ENCODE measurements around the gene UBE2V1. TPM values are rescaled to one million over a fixed set of nuclear protein-coding genes. Genes with fewer than 3 reads are reported as not detected.
A peak's percentile ranks its signal among the peaks of the same experiment; 100 is the strongest.
"Not testable (repeated sequence)": the region's sequence is repeated elsewhere in the genome, so short reads cannot be mapped to it uniquely, and the experiment has no call there.

UBE2V1 gene
- total RNA-seq, 1 donor from 2014 or later = 77.1 TPM

GRCh38 chr20:50083034-50083433 is 29.9 kb downstream of the UBE2V1 start:
- peak overlapping the region; percentile 87 for H3K27ac ChIP-seq (replicated peaks)
- no peak for TF ChIP-seq CTCF (IDR thresholded peaks at IDR 0.05; ENCODE audit: borderline replicate concordance)
- DNase-seq = no peak
- intact Hi-C loops (cut with micrococcal nuclease) = no loop called here
- peaks cover 64% of the 10 kb centered on the region for H3K4me1 ChIP-seq
- peaks cover 7% of the 10 kb centered on the region for H3K36me3 ChIP-seq
- H3K27me3 ChIP-seq (ENCODE audit: low read depth) = no peaks in the 10 kb centered on the region
- no peak overlapping the region for H3K4me3 ChIP-seq
- H3K9me3 ChIP-seq (replicated peaks) = no peaks in the 10 kb centered on the region

DNA sequence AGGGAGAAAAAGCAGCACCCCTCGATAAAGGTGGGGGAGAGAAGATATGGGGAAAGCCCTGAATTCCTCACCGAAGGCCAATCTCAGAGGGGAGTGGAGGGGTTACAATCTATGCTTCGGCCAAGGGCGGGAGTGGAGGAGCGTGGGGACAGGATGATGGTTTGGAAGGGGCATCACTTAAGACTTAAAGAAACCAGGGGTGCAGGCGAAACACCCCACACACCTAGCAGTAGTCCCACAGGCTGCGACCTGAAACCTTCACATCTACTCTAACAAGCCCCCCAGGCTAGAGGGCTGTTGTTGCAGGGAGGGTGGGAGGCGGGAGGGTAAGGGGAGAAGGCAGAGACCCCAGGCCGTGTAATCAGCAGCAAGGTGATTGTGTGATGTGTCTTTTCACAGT is 30.9 kb downstream of the UBE2V1 start:
- Histone ChIP-seq H3K4me1 (peaks cover 61% of the 10 kb centered on the region), H3K27ac (replicated peaks) (peak overlapping the region; percentile 87), H3K4me3 (peak overlapping the region; percentile 51)
- intact Hi-C loops (cut with micrococcal nuclease); H3K9me3 ChIP-seq (replicated peaks); H3K36me3 ChIP-seq; DNase-seq; H3K27me3 ChIP-seq (ENCODE audit: low read depth): not testable (repeated sequence)

- no peak for TF ChIP-seq CTCF (IDR thresholded peaks at IDR 0.05; ENCODE audit: borderline replicate concordance)
- H3K27me3 ChIP-seq (ENCODE audit: low read depth) = no peaks in the 10 kb centered on the region
- H3K4me1 ChIP-seq = peaks cover 44% of the 10 kb centered on the region
- H3K4me3 ChIP-seq = no peak overlapping the region
- no peak for DNase-seq
- intact Hi-C loops (cut with micrococcal nuclease) = no loop called here
- no peaks in the 10 kb centered on the region for H3K36me3 ChIP-seq
- H3K9me3 ChIP-seq (replicated peaks) = no peaks in the 10 kb centered on the region
- peak overlapping the region; percentile 67 for H3K27ac ChIP-seq (replicated peaks)
These were observed 34.9 kb downstream of the UBE2V1 start for GRCh38 chr20:50077818-50078601.

GRCh38 chr20:50073500-50073899 is 39.5 kb downstream of the UBE2V1 start:
- Histone ChIP-seq H3K27ac (replicated peaks) (no peak overlapping the region), H3K9me3 (replicated peaks) (no peaks in the 10 kb centered on the region), H3K36me3 (no peaks in the 10 kb centered on the region), H3K27me3 (ENCODE audit: low read depth) (no peaks in the 10 kb centered on the region), H3K4me3 (no peak overlapping the region), H3K4me1 (peaks cover 33% of the 10 kb centered on the region)
- peak; percentile 5 for DNase-seq
- no peak for TF ChIP-seq CTCF (IDR thresholded peaks at IDR 0.05; ENCODE audit: borderline replicate concordance)
- intact Hi-C loops (cut with micrococcal nuclease) = no loop called here

- Histone ChIP-seq H3K36me3 (no peaks in the 10 kb centered on the region), H3K4me1 (peaks cover 23% of the 10 kb centered on the region), H3K27me3 (ENCODE audit: low read depth) (no peaks in the 10 kb centered on the region), H3K27ac (replicated peaks) (no peak overlapping the region), H3K9me3 (replicated peaks) (no peaks in the 10 kb centered on the region), H3K4me3 (peak overlapping the region; percentile 59)
- TF ChIP-seq CTCF (IDR thresholded peaks at IDR 0.05; ENCODE audit: borderline replicate concordance) = peak; percentile 100
- intact Hi-C loops (cut with micrococcal nuclease) = loop anchor here (2.0 kb wide), 1 partner anchor 92 kb away; no protein-coding TSS in a partner anchor
- DNase-seq = peak; percentile 89
These were observed 41.7 kb downstream of the UBE2V1 start for GRCh38 chr20:50071039-50071888.

All from left ventricle myocardium inferior (tissue), 1 donor.